NCI-H1930 (cell line): ENCODE results near the gene NAB1.
"Not testable (repeated sequence)": the region's sequence is repeated elsewhere in the genome, so short reads cannot be mapped to it uniquely, and the experiment has no call there.

Source experiments
- DNase-seq, 2 experiments: peaks; one replicate each; lab custom pipeline; 2025; lab: John Stamatoyannopoulos, UW

NAB1 gene

DNA sequence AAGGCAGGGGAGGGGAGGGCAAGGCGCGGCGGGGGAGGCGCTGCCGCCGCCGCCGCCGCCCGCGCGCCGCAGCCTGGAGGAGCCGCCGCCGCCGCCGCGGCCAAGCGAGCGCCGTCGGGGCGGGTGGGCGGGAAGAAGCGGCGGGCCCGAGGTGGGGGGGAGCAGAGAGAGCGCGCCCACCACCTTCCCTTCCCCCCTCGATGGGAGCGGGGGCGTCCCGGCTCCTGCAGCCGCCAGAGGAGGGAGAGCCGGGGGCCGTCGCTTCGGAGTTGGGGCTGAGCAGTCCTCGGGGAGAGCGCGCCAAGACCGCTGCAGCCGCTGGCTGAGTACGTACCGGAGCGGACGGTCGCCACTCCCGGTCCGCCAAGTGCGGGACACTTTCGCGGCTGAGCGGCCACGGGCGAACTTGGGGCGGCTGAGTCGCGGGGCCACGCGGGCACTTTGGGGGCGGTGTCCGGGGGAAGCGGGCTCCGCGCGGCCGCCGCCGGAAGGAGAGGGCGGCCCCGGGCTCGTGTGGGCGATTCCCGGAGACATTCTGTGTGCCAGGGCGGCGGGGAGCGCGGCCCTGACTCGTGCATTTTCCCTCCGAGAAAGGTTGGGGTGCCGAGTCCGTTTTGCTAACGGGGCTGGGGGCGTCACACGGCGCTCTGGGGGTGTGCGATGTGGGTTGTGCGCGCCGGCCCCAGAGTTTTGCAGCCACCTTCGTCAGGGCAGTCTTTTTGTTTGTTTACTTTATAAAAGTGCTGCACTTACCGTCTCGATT lies at the start of gene NAB1:
NAB1 (plus strand) TSS at position 49 of the 763 bp plus-strand sequence. CDS start 10,094 bp downstream, outside the sequence.
- no peak for DNase-seq

DNA sequence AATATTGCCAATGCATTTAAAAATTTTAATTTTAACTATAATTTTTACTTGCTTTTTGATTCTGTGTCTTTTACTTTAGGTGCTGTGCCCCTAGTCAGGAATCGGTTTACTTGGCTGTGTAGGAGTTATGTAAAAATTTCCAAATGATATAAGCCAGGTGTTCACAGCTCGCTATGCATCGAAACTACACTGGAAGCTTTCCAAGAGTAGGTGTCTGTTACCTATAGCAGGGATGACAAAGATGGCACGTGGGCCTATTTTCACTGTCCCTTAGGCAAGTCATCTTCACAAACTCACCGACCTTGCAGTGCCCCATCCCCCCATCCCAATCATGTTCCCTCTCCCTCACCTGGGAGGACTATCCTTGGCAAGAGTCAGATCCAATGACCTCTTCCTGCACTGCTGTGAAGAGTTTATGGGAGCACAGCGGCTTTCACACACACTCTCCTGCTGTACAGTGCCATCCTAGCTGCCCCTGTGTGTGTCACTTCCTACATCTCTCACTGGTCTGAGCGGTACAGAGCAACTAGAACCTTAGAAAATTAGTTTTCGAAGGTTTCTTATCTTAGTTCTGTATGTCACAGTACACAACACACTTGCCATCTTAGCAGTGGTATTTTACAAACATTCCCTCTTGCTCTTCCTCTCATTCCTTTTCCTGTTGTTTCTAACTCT lies 49.2 kb upstream of the NAB1 start:
- DNase-seq = no peak

DNA sequence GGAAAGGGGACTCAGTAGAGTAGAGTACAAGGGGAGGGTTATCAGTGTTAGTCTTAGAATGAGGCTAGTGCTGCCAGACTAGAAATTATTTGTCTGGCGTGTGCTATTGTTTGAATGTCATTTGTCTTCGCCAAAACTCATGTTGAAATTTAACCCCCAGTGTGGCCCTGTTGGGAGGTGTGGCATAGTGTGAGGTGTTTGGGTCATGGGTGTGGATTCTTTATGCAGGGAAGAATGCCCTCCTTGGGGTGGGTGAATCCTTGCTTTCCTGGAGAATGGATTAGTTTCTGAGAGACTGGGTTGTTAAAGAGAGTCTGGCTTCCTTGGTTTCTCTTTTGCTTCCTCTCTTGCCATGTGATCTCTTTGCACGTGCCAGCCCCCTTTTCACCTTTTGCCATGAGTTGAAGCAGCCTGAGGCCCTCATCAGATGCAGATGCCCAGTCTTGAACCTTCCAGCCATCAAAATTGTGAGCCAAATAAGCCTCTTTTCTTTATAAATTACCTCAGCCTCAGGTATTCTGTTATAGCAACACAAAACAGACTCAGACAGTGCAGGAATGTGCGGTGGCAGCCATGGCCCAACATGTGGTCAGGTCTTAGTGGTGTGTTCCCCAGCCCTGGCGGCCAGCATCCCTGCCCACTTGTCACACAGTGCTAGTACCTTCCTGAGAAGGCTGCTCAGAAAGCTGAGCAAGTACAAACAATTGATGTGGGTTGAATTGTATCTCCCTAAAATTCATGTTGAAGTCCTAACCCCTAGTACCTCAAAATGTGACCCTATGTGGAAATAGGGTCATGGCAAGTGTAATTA lies 48.4 kb upstream of the NAB1 start:
- DNase-seq = no peak

GRCh38 chr2:190603374-190603773 lies 45.5 kb upstream of the NAB1 start:
- DNase-seq = no peak

GRCh38 chr2:190607014-190607597 lies 41.8 kb upstream of the NAB1 start:
- no peak for DNase-seq

DNA sequence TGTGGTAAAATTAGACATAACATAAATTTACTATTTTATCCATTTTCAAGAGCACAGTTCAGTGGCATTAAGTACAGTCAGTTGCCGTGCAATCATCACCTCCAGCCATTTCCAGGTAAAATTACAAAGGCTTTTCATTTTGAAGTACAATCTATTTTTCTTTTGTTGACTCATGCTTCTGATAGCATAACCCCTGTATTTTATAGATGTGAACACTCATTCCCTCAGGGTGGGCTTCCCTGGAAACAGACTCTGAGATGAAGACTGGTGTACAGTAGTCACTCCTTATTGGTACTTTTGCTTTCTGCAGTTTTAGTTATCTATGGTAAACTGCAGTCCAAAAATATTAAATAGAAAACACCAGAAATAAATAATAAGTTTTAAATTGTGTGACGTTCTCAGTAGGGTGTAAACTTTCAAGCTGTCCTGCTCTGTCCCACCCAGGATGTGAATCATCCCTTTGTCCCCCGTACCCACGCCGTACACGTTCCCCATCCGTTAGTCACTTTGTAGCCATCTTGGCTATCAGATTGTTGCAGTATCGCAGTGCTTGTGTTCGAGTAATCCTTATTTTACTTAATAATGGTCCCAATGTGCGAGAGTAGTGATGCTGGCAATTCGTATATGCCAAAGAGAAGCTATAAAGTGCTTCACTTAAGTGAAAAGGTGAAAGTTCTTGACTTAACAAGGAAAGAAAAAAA lies 41.1 kb upstream of the NAB1 start:
- no peak for DNase-seq

DNA sequence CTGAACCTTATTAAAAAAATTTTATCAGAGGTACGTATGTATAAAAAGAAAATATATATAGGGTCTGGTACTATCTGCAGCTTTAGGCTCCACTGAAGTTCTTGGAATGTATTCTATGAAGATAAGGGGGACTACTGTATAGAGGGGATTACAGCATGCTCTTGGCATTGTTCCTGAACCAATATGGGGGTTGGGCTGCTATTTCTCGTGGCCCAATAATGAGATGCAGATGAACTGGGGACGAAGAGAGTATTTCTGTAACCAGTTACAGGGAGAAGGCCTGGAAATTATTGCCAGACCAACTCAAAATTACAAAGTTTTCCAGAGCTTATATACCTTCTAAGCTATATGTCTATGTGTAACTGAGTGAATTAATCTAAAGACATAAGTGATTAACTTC lies 40.0 kb upstream of the NAB1 start:
- DNase-seq = not testable (repeated sequence)

DNA sequence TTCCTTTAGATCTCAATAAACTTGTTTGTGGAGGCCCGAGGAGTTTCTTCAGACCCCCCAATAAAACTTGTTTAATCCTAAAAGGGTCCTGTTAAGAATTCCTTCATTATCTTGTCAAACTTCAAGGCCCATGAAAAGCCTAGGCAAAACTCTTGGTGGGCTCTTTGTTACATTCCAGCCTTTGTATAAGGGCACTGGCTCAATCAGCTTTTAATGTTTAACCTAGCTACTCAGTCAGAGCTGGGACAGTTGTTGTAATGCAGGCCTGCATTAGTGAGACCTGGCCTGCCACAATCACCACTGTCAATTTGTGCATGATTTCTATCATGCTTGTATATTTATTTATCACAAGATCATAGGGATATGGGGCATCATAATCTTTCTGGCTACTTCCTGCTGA lies 39.5 kb upstream of the NAB1 start:
- DNase-seq = not testable (repeated sequence)

DNA sequence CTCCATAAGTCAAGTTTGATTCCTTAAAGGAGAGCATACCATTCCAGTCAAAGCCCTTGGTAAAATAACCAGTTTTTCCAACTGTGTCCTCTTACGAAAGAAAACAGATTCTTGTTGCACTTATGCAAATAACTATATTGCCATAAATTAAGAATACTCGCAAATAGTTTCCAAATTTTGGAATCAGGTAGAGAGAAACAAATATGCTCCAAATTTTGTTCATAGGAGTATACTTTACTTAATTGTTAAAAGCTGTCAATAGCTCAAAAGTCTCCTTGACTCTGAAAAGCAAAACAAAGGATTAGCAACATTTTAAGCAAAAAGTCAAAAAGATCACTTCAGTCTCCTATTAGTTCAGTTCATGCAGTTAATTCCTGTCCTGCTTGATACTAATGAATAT lies 38.4 kb upstream of the NAB1 start:
- DNase-seq = not testable (repeated sequence)

GRCh38 chr2:190615555-190616200 lies 33.2 kb upstream of the NAB1 start:
- no peak for DNase-seq

- no peak for DNase-seq
Measured at GRCh38 chr2:190618030-190618429, 30.9 kb upstream of the NAB1 start.

DNA sequence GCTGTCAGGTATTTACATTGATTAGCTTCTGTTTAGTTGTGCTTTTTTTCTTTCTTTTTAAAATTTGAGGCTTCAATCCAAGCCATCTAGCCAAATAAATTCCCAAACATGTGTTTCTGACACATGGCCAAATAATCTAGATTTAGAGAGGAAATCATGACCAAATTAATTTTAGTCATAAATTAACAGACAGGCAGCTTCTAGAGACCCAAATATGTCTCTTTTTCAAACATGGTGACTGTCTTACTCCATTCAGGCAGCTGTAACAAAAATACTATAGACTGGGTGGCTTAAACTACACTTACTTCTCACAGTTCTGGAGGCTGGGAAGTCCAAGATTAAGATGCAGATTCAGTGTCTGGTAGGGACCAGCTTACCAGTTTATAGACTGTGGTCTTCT lies 23.2 kb upstream of the NAB1 start:
- no peak for DNase-seq

GRCh38 chr2:190626641-190627210 lies 22.2 kb upstream of the NAB1 start:
- no peak for DNase-seq

- DNase-seq = no peak
Measured at GRCh38 chr2:190627448-190628412, 21.2 kb upstream of the NAB1 start.

- no peak for DNase-seq
Measured at GRCh38 chr2:190628591-190629319, 20.1 kb upstream of the NAB1 start.

DNA sequence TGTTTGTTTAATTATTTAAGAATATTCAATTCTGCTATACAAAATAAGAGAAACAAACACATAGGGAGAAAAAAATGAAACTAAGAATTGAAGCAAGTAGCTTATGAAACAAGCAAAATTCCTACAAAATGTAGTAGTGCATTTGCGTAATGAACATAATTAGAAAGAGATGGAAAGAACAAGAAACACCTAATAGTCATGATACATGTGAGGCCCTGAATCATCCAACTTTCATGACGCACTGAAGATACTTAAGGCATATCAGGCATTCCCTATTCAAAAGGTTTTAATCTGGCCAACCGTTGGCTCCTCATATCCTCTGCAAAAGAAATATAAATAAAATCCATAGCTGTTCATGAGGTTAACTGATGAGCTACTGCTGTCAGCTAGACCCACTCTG lies 14.5 kb upstream of the NAB1 start:
- DNase-seq = no peak

GRCh38 chr2:190635781-190636180 lies 13.1 kb upstream of the NAB1 start:
- no peak for DNase-seq

GRCh38 chr2:190636361-190636760 lies 12.5 kb upstream of the NAB1 start:
- DNase-seq = no peak

DNA sequence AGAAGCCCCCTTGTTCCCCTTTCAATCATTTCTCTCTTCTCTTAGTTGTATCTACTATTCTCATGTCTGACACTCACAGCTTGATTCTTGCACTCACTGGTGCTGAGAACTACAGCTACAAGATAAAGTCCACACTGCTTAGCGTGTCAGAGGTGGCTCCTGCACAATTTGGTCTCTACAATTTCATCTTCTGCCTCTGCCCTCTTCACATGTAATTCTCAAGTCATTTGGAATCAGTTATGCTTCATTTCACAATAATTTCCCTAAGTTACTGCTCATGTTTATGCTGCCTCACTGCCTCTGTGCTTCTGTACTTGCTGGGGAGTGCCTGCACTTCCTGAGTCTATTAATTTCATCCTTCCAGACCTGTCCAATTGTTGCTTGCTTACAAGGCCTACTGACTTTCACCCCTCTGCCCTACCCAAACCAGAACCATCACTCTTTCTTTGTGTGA lies 11.6 kb upstream of the NAB1 start:
- no peak for DNase-seq
